HepG2 (cell line): ENCODE results near the gene KLHL5. TPM values are rescaled to one million over a fixed set of nuclear protein-coding genes. Genes with fewer than 3 reads are reported as not detected.

Source experiments
- ASH2L ChIP-seq: fragments of 300-600, 200-600 bp; sonication (generic); IDR thresholded peaks from 2 replicates; pipeline ENCODE4 v1.7.0; 2017; ENCODE audit warnings: low read depth, mild to moderate bottlenecking, moderate library complexity, mixed read lengths, low read length; ENCODE audit not compliant: insufficient read length
- ATF7 ChIP-seq, 2 experiments: fragments of 450-650 bp in 1 of 2; sonication (generic) in 1 of 2; formaldehyde crosslinking in 1 of 2; IDR thresholded peaks; 2 replicates each; pipeline versions ENCODE4 v1.4.0 to v1.6.1; 2016 to 2020; ENCODE audit warnings: antibody characterized with exemption in 1 of 2, mild to moderate bottlenecking in 1 of 2, missing genetic modification reagents in 1 of 2
- ATF7-NPFF ChIP-seq: sonication (generic); formaldehyde crosslinking; IDR thresholded peaks from 2 replicates; pipeline ENCODE4 v1.8.1; 2023; ENCODE audit warnings: mild to moderate bottlenecking, low read depth, missing genetic modification reagents, moderate library complexity
- CREBL2 ChIP-seq: sonication (generic); formaldehyde crosslinking; IDR thresholded peaks from 2 replicates; pipeline ENCODE4 v1.8.1; 2023; ENCODE audit warnings: missing genetic modification reagents, mild to moderate bottlenecking, borderline replicate concordance
- EEA1 ChIP-seq: sonication (generic); formaldehyde crosslinking; IDR thresholded peaks from 2 replicates; pipeline ENCODE4 v1.5.1; 2020; ENCODE audit warnings: mild to moderate bottlenecking, missing genetic modification reagents, borderline replicate concordance
- GZF1 ChIP-seq: sonication (generic); formaldehyde crosslinking; IDR thresholded peaks from 2 replicates; pipeline ENCODE4 v1.5.1; 2020; ENCODE audit warnings: mild to moderate bottlenecking, missing genetic modification reagents
- HDAC1 ChIP-seq: sonication (generic); formaldehyde crosslinking; IDR thresholded peaks from 2 replicates; pipeline ENCODE4 v1.5.1; 2020; ENCODE audit warnings: mild to moderate bottlenecking, missing genetic modification reagents
- KLF9 ChIP-seq: IDR thresholded peaks from 2 replicates; pipeline ENCODE4 v1.6.1; 2016; ENCODE audit warnings: low read depth
- MAZ ChIP-seq, 2 experiments: sonication (generic) in 1 of 2; formaldehyde crosslinking in 1 of 2; IDR thresholded peaks; 2 replicates each; pipeline versions ENCODE4 v1.5.0 to v1.6.1; 2012 to 2020; ENCODE audit warnings: low read depth in 2 of 2, mild to moderate bottlenecking in 2 of 2, borderline replicate concordance in 1 of 2, improper control_type of control experiment in 1 of 2, low read length in 1 of 2, missing genetic modification reagents in 1 of 2, moderate library complexity in 1 of 2
- MNT ChIP-seq: fragments of 450-650 bp; IDR thresholded peaks from 2 replicates; pipeline ENCODE4 v1.6.1; 2016
- NCOA5 ChIP-seq: sonication (generic); formaldehyde crosslinking; IDR thresholded peaks from 2 replicates; pipeline ENCODE4 v1.4.0; 2020; ENCODE audit warnings: missing genetic modification reagents
- PAF1 ChIP-seq: IDR thresholded peaks from 2 replicates; pipeline ENCODE4 v1.6.1; 2016; ENCODE audit warnings: missing genetic modification reagents, missing compliant biosample characterization
- POLR2G ChIP-seq: fragments of 200-400 bp; formaldehyde crosslinking; IDR thresholded peaks from 2 replicates; pipeline ENCODE4 v1.6.1; 2018; ENCODE audit warnings: mild to moderate bottlenecking, low read depth, low read length, moderate library complexity
- PRDM4 ChIP-seq: sonication (generic); formaldehyde crosslinking; IDR thresholded peaks from 2 replicates; pipeline ENCODE4 v1.9.0; 2021; ENCODE audit warnings: missing genetic modification reagents, borderline replicate concordance
- RFXAP ChIP-seq: sonication (generic); formaldehyde crosslinking; IDR thresholded peaks from 2 replicates; pipeline ENCODE4 v1.4.0; 2020; ENCODE audit warnings: missing genetic modification reagents, borderline replicate concordance
- SUZ12 ChIP-seq: fragments of 150-350 bp; IDR thresholded peaks from 2 replicates; pipeline ENCODE4 v1.6.1; 2014; ENCODE audit warnings: low read depth, low read length
- TMF1 ChIP-seq: sonication (generic); formaldehyde crosslinking; IDR thresholded peaks from 2 replicates; pipeline ENCODE4 v1.8.1; 2022; ENCODE audit warnings: low read depth, missing genetic modification reagents
- XBP1 ChIP-seq: sonication (generic); formaldehyde crosslinking; IDR thresholded peaks from 2 replicates; pipeline ENCODE4 v1.5.0; 2020; ENCODE audit warnings: missing genetic modification reagents
- ZBTB26 ChIP-seq: IDR thresholded peaks from 2 replicates; pipeline ENCODE4 v1.6.1; 2016; ENCODE audit warnings: missing compliant biosample characterization, missing genetic modification reagents, borderline replicate concordance
- ZNF337 ChIP-seq: sonication (generic); formaldehyde crosslinking; IDR thresholded peaks from 2 replicates; pipeline ENCODE4 v1.5.1; 2020; ENCODE audit warnings: missing genetic modification reagents, low read depth, mild to moderate bottlenecking, borderline replicate concordance
- ZNF350 ChIP-seq: sonication (generic); formaldehyde crosslinking; IDR thresholded peaks from 2 replicates; pipeline ENCODE4 v1.4.0; 2020; ENCODE audit warnings: mild to moderate bottlenecking, low read depth, missing genetic modification reagents, borderline replicate concordance
- ZNF580 ChIP-seq: IDR thresholded peaks from 2 replicates; pipeline ENCODE4 v1.6.1; 2016; ENCODE audit warnings: low read depth, borderline replicate concordance
- ZNF776 ChIP-seq: sonication (generic); formaldehyde crosslinking; IDR thresholded peaks from 2 replicates; pipeline ENCODE4 v1.4.0; 2020; ENCODE audit warnings: mild to moderate bottlenecking, missing genetic modification reagents
- ZSCAN22 ChIP-seq: sonication (generic); formaldehyde crosslinking; IDR thresholded peaks from 2 replicates; pipeline ENCODE4 v1.4.0; 2020; ENCODE audit warnings: mild to moderate bottlenecking, missing genetic modification reagents
- polyA plus RNA-seq, 8 experiments: library from polyadenylated mRNA; depleted of rRNA in 3 of 8; stranded (reverse) in 7 of 8; unstranded in 1 of 8; fragments of >200 nt; fragmentation: Illumina TruSeq in 4 of 8; extraction: Trizol in 4 of 8; gene quantifications; 2 replicates each; pipeline versions ENCODE4 v1.2.1 to v1.2.3, GENCODE V29; 2011 to 2016; ENCODE audit warnings: low read depth in 4 of 8, missing spikeins in 1 of 8, mixed read lengths in 1 of 8; ENCODE audit not compliant: insufficient read depth in 1 of 8
- total RNA-seq, 5 experiments: library from RNA; depleted of rRNA; stranded (reverse); fragments of >200 nt; fragmentation: Illumina TruSeq; extraction: Trizol; gene quantifications; 2 replicates each; pipeline ENCODE4 v1.2.3, GENCODE V29; 2016; ENCODE audit warnings: low read depth in 1 of 5

Gene KLHL5
- total and polyA plus RNA-seq, 2 of the 13 experiments (the other 11 are each of a cell fraction or from before 2014, with no cell fraction given), result 36.2 to 38.7 TPM

GRCh38 chr4:39044364-39044955 is 17.6 kb upstream of the KLHL5 start (continued):
- TF ChIP-seq GZF1 (CRISPR knock-in tag) (no peak), EEA1 (no peak), ZNF580 (CRISPR knock-in tag) (no peak), XBP1 (CRISPR knock-in tag) (no peak), HDAC1 (peak; percentile 63), RFXAP (CRISPR knock-in tag) (no peak), KLF9 (CRISPR knock-in tag) (no peak), PAF1 (CRISPR knock-in tag) (no peak), ZSCAN22 (no peak), ZNF350 (no peak), ATF7 (IDR thresholded peaks at IDR 0.05) (no peak), ATF7 (CRISPR knock-in tag; IDR thresholded peaks at IDR 0.05) (no peak), ZBTB26 (CRISPR knock-in tag) (no peak), ZNF776 (CRISPR knock-in tag) (no peak), NCOA5 (CRISPR knock-in tag) (no peak), TMF1 (CRISPR knock-in tag) (no peak), ASH2L (peak; percentile 17), CREBL2 (CRISPR knock-in tag) (no peak), MAZ (IDR thresholded peaks at IDR 0.05; ENCODE audit: borderline replicate concordance, low read depth, low read length) (peak; percentile 89; the same call in 1 of the 2 replicates), MAZ (CRISPR knock-in tag; IDR thresholded peaks at IDR 0.05; ENCODE audit: low read depth) (peak; percentile 84; the same call in 1 of the 2 replicates), SUZ12 (no peak), PRDM4 (no peak), ATF7-NPFF (CRISPR knock-in tag) (no peak), POLR2G (no peak), MNT (no peak), ZNF337 (CRISPR knock-in tag) (no peak)
